HUES48 (cell line): Measurements from ENCODE around the gene RYR3.

Source experiments
- H3K27ac ChIP-seq: one replicate; pipeline ENCODE4 v1.7.0; 2013; ENCODE audit warnings: low read depth, low read length, inconsistent platforms
- H3K27me3 ChIP-seq: 2 replicates; pipeline ENCODE4 v1.6.1; 2013; ENCODE audit warnings: mild to moderate bottlenecking, low read length; ENCODE audit not compliant: control insufficient read depth, insufficient read depth
- H3K36me3 ChIP-seq: 2 replicates; pipeline ENCODE4 v1.6.1; 2013; ENCODE audit warnings: low read length; ENCODE audit not compliant: control insufficient read depth, insufficient read depth
- H3K4me1 ChIP-seq: 2 replicates; pipeline ENCODE4 v1.6.1; 2013; ENCODE audit warnings: mild to moderate bottlenecking, low read length; ENCODE audit not compliant: control insufficient read depth, insufficient read depth
- H3K4me3 ChIP-seq: 2 replicates; pipeline ENCODE4 v1.5.1; 2013; ENCODE audit warnings: mild to moderate bottlenecking, low read depth, low read length
- H3K9ac ChIP-seq: 2 replicates; pipeline ENCODE4 v1.6.1; 2013; ENCODE audit warnings: mild to moderate bottlenecking, low read depth, low read length, moderate library complexity
- H3K9me3 ChIP-seq: 2 replicates; pipeline ENCODE4 v1.6.1; 2013; ENCODE audit warnings: low read length; ENCODE audit not compliant: control insufficient read depth, insufficient read depth

RYR3 gene

DNA sequence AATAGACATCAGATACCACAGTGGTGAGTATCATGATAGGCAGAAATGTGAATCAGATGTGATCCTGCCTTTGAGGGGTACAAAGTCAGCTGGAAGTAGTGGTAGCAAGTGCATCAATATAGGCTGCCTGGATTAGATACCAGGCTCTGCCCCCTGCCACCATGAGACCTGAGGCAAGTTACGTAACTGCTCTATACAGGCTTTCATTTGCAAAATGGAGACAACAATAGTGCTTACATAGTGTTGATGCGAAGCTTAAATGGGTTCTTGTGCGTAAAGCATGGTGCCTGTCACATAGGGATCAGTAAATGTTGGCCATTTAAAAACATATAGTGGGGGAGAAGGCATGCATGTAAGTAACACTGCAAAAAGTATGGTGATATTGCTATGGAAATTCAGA lies 158.0 kb downstream of the RYR3 start:
- Histone ChIP-seq H3K27me3 (peaks cover 22% of the 10 kb centered on the region), H3K4me1 (peaks cover 16% of the 10 kb centered on the region), H3K9ac (no peak overlapping the region), H3K9me3 (no peaks in the 10 kb centered on the region; the same call in 1 of the 2 replicates), H3K4me3 (no peak overlapping the region), H3K27ac (no peak overlapping the region), H3K36me3 (no peaks in the 10 kb centered on the region)

DNA sequence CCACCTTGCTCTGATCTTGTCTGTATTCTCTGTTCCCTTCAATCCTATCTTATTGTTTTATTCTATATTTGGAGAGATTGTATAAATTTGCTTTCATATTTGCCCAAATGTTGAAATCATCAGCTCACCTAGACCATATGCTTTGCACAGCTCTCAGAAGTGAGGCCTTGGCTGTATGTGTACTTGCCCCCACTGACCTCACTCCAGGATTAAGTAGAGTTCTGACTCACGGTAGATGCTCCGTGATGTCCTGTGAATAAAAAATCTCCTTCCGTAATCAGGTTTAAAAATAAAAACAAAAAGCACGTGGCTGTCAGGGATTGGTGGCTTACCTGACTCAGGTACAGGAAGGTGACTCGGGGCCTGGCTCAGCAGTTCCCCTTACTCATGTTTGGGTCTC lies 162.2 kb downstream of the RYR3 start:
- Histone ChIP-seq H3K36me3 (no peaks in the 10 kb centered on the region), H3K4me3 (no peak overlapping the region), H3K27me3 (peaks cover 22% of the 10 kb centered on the region), H3K27ac (no peak overlapping the region), H3K4me1 (peaks cover 16% of the 10 kb centered on the region), H3K9ac (no peak overlapping the region), H3K9me3 (no peaks in the 10 kb centered on the region)

- H3K4me3 ChIP-seq: no peak overlapping the region
- peaks cover 11% of the 10 kb centered on the region for H3K4me1 ChIP-seq
- H3K27me3 ChIP-seq: peaks cover 22% of the 10 kb centered on the region
- no peaks in the 10 kb centered on the region for H3K9me3 ChIP-seq
- no peak overlapping the region for H3K9ac ChIP-seq
- no peaks in the 10 kb centered on the region for H3K36me3 ChIP-seq
- H3K27ac ChIP-seq: no peak overlapping the region
Observed at GRCh38 chr15:33473714-33474113, 162.9 kb downstream of the RYR3 start.

DNA sequence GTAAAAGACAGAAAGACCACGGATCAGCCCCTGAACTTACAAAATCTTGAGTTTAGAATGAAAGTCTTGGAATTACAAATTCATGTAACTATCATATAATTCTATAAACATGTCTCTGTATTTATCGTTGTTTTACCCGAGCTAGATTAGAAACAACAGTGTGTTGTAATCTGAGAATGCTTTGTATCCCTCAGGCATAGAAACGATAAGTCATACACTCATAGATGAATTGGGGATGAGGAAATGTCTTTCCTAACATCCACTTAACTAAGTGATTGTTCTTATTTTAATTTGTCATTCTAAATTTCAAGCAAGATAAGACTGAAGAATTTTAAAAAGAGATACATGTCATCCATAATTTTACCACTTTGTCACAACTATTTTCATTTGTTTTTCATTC lies 165.3 kb downstream of the RYR3 start:
- Histone ChIP-seq H3K9ac (no peak overlapping the region), H3K4me3 (no peak overlapping the region), H3K27me3 (peaks cover 2% of the 10 kb centered on the region; the same call in 1 of the 2 replicates), H3K27ac (no peak overlapping the region), H3K36me3 (no peaks in the 10 kb centered on the region), H3K4me1 (no peaks in the 10 kb centered on the region), H3K9me3 (no peaks in the 10 kb centered on the region)

GRCh38 chr15:33476908-33477307 lies 166.1 kb downstream of the RYR3 start:
- Histone ChIP-seq H3K36me3 (no peaks in the 10 kb centered on the region), H3K27ac (no peak overlapping the region)

DNA sequence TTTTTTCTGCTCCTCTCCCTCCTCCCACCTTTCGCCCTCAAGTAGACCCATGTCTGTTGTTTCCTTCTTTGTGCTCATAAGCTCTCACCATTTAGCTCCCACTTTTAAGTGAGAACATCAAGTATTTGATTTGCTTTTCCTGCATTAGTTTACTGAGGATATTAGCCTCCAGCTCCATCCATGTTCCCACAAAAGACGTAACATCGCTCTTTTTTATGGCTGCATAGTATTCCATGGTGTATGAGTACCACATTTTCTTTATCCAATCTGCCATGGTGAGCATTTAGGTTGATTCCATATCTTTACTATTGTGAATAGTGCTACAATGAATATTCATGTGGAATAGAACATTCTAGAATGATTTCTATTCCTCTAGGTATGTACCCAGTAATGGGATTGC lies 178.6 kb downstream of the RYR3 start:
- Histone ChIP-seq H3K4me3 (no peak overlapping the region), H3K36me3 (no peaks in the 10 kb centered on the region), H3K27me3 (no peaks in the 10 kb centered on the region), H3K27ac (no peak overlapping the region), H3K9ac (no peak overlapping the region), H3K9me3 (no peaks in the 10 kb centered on the region; the same call in 1 of the 2 replicates), H3K4me1 (no peaks in the 10 kb centered on the region)

More at GRCh38 chr15:33476908-33477307, 166.1 kb downstream of the RYR3 start:
- H3K4me3 ChIP-seq: no peak overlapping the region
- H3K9ac ChIP-seq: no peak overlapping the region
- no peaks in the 10 kb centered on the region for H3K4me1 ChIP-seq
- H3K9me3 ChIP-seq: no peaks in the 10 kb centered on the region
- no peaks in the 10 kb centered on the region for H3K27me3 ChIP-seq

GRCh38 chr15:33490703-33491102 lies 179.9 kb downstream of the RYR3 start:
- no peak overlapping the region for H3K4me3 ChIP-seq
- H3K36me3 ChIP-seq: no peaks in the 10 kb centered on the region
- no peaks in the 10 kb centered on the region for H3K27me3 ChIP-seq
- no peak overlapping the region for H3K9ac ChIP-seq
- no peaks in the 10 kb centered on the region; the same call in 1 of the 2 replicates for H3K9me3 ChIP-seq
- no peak overlapping the region for H3K27ac ChIP-seq
- H3K4me1 ChIP-seq: no peaks in the 10 kb centered on the region

DNA sequence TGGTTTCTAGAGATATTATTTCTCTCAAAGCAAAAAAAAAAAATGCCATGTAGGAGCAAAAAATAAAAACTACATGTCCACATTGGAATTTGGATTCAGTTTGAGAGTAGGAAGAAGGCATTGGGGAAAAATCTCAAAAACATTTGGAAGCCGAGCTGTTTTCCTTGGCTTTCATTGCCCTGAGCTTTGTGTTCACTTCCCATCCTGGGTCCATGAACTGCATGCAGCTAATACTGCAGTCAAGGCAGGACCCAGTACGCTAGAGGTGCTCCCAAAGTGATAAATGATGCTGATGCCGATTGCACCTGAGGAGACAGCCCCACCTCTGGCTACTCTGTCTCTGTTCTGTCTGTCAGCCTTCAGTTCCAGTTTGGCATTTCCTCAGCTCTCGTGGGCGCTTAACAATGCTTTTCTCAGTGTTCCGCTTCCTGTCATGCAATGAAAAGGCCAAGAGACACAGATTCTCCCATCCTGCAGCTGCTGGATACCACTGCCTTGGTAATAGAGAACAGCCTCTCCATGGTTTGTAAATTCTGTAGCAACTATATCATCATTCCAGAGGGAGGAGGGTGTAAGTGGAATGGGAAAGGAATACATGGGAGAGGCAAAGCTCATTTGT lies 181.8 kb downstream of the RYR3 start:
- Histone ChIP-seq H3K27me3 (no peaks in the 10 kb centered on the region), H3K9ac (no peak overlapping the region), H3K4me1 (no peaks in the 10 kb centered on the region), H3K27ac (no peak overlapping the region), H3K36me3 (no peaks in the 10 kb centered on the region), H3K4me3 (no peak overlapping the region), H3K9me3 (no peaks in the 10 kb centered on the region; the same call in 1 of the 2 replicates)

DNA sequence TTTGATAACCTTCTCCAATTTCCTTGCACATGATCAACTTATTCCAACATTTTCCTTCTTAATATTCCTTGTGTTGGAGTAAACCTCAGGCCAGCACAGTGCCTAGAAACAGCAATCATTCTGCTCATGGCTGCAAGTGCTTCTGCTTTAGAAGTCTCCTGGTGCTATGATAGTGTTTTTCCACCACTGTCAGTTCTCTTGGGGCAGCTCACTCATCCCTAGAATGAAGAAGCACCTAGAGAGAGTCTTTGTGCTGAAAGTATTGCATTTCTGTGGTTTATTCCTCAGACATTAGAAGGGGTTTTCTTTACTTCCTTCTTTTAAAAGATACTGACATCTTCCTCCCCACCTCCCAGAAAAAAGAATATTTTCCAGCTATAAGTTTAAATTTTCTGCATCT lies 183.5 kb downstream of the RYR3 start:
- Histone ChIP-seq H3K9me3 (no peaks in the 10 kb centered on the region; the same call in 1 of the 2 replicates), H3K4me1 (no peaks in the 10 kb centered on the region), H3K36me3 (no peaks in the 10 kb centered on the region), H3K4me3 (no peak overlapping the region), H3K27ac (no peak overlapping the region), H3K27me3 (no peaks in the 10 kb centered on the region), H3K9ac (no peak overlapping the region)

DNA sequence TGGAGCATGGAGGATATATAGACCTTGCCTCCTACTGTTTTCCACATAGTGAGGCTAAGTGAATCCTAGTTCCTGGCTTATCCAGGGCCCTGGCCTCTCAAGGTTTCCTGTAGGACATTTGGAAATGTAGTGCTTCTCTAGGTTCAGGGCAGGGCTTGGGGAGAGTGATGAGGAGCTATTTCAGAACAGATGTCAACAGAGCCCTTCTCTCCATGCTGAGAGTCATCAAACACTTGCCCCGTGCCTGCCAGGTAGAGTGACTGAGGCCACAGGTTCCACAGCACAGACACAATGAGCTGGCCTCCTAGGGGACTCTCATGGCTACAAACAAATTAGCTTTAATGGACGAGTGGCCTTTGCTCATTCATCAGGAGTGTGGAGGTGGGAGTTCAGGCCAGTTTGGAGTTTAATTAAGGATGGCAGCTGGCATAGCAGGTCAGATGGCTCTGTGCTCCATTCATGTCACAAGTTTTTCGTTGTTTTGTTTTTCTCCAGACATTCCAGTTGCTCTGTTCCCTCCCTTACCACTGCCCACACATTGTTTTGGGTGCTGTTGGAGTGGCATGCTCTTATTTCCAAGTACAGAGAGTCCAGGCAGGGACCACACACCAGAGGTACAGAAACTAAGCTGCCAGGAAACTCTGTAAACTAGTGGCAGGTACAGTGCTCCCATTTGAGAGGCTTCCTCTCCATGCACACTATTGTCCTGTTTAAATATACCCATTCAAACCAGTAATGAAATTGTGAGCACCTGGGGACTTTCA lies 189.8 kb downstream of the RYR3 start:
- Histone ChIP-seq H3K9me3 (no peaks in the 10 kb centered on the region), H3K4me3 (no peak overlapping the region), H3K27ac (no peak overlapping the region), H3K4me1 (no peaks in the 10 kb centered on the region), H3K27me3 (no peaks in the 10 kb centered on the region), H3K9ac (no peak overlapping the region), H3K36me3 (no peaks in the 10 kb centered on the region)

- no peak overlapping the region for H3K9ac ChIP-seq
- H3K4me3 ChIP-seq: no peak overlapping the region
- H3K27me3 ChIP-seq: no peaks in the 10 kb centered on the region
- H3K27ac ChIP-seq: no peak overlapping the region
- H3K4me1 ChIP-seq: peaks cover 15% of the 10 kb centered on the region
- no peaks in the 10 kb centered on the region for H3K9me3 ChIP-seq
- H3K36me3 ChIP-seq: no peaks in the 10 kb centered on the region
Observed at GRCh38 chr15:33503681-33504080, 192.9 kb downstream of the RYR3 start.
